MM.1S (cell line): ENCODE data around the gene PRKCE.

ENCODE experiments used
- DNase-seq: peaks from one replicate; pipeline ENCODE4 v3.0.0-alpha.2; 2015
- H2AFZ ChIP-seq: fragments of 300-600 bp; sonication (generic); 2 replicates; pipeline ENCODE4 v1.6.0; 2016; ENCODE audit warnings: antibody characterized with exemption, low read length
- H3F3A ChIP-seq: fragments of 300-600 bp; sonication (generic); 2 replicates; pipeline ENCODE4 v1.6.1; 2016; ENCODE audit warnings: mild to moderate bottlenecking, antibody characterized with exemption, low read length, moderate library complexity, mixed read lengths; ENCODE audit not compliant: insufficient read depth
- H3K27ac ChIP-seq: fragments of 300-600 bp; sonication (generic); 2 replicates; pipeline ENCODE4 v1.5.1; 2016; ENCODE audit warnings: mild to moderate bottlenecking, low read length
- H3K27me3 ChIP-seq: fragments of 300-600 bp; sonication (generic); replicated peaks from 2 replicates; pipeline ENCODE4 v1.6.0; 2016; ENCODE audit warnings: low read length; ENCODE audit not compliant: insufficient read depth
- H3K36me3 ChIP-seq: fragments of 300-600 bp; sonication (generic); replicated peaks from 2 replicates; pipeline ENCODE4 v1.6.1; 2016; ENCODE audit warnings: mild to moderate bottlenecking, low read length, mixed read lengths; ENCODE audit not compliant: insufficient read depth
- H3K4me1 ChIP-seq: fragments of 300-600 bp; sonication (generic); 2 replicates; pipeline ENCODE4 v1.6.1; 2016; ENCODE audit warnings: low read length, mixed read lengths
- H3K4me2 ChIP-seq: fragments of 300-600 bp; sonication (generic); 2 replicates; pipeline ENCODE4 v1.6.0; 2016; ENCODE audit warnings: low read depth, low read length
- H3K4me3 ChIP-seq: fragments of 300-600 bp; sonication (generic); 2 replicates; pipeline ENCODE4 v1.5.1; 2016; ENCODE audit warnings: low read length, mixed read lengths
- H3K79me2 ChIP-seq: fragments of 300-600 bp; sonication (generic); 2 replicates; pipeline ENCODE4 v1.6.1; 2016; ENCODE audit warnings: mixed run types, low read length, mixed read lengths
- H3K9ac ChIP-seq: fragments of 300-600 bp; sonication (generic); 2 replicates; pipeline ENCODE4 v1.6.1; 2016; ENCODE audit warnings: low read length, mixed read lengths
- H3K9me2 ChIP-seq: fragments of 300-600 bp; sonication (generic); replicated peaks from 2 replicates; pipeline ENCODE4 v1.6.1; 2016; ENCODE audit warnings: mild to moderate bottlenecking, low read length, mixed read lengths; ENCODE audit not compliant: insufficient read depth
- H3K9me3 ChIP-seq: fragments of 300-600 bp; sonication (generic); replicated peaks from 2 replicates; pipeline ENCODE4 v1.6.1; 2016; ENCODE audit warnings: mild to moderate bottlenecking, low read length, mixed read lengths; ENCODE audit not compliant: insufficient read depth
- H4K20me1 ChIP-seq: fragments of 300-600 bp; sonication (generic); 2 replicates; pipeline ENCODE4 v1.6.1; 2016; ENCODE audit warnings: mild to moderate bottlenecking, low read length, moderate library complexity, mixed read lengths; ENCODE audit not compliant: insufficient read depth
- CTCF ChIP-seq: fragments of 300-600 bp; sonication (generic); IDR thresholded peaks from 2 replicates; pipeline ENCODE4 v1.5.1; 2016; ENCODE audit warnings: antibody characterized with exemption, low read length, mixed read lengths
- EZH2 ChIP-seq: fragments of 300-600 bp; sonication (generic); optimal IDR thresholded peaks from 2 replicates; pipeline ENCODE3; 2017; ENCODE audit warnings: low read depth, mild to moderate bottlenecking, antibody characterized with exemption, low read length, mixed read lengths
- EZH2phosphoT487 ChIP-seq: fragments of 300-600 bp; sonication (generic); IDR thresholded peaks from 2 replicates; pipeline ENCODE4 v1.6.1; 2018; ENCODE audit warnings: antibody characterized with exemption, low read length

Gene PRKCE

GRCh38 chr2:46050027-46050426 lies 398.6 kb downstream of the PRKCE start:
- Histone ChIP-seq H3K9me3 (no peaks in the 10 kb centered on the region), H4K20me1 (no peaks in the 10 kb centered on the region), H3K9me2 (no peaks in the 10 kb centered on the region), H3F3A (no peaks in the 10 kb centered on the region), H3K27me3 (no peaks in the 10 kb centered on the region), H3K4me1 (no peaks in the 10 kb centered on the region), H2AFZ (no peak overlapping the region), H3K9ac (no peak overlapping the region), H3K27ac (no peak overlapping the region), H3K79me2 (no peaks in the 10 kb centered on the region), H3K36me3 (no peaks in the 10 kb centered on the region), H3K4me3 (no peak overlapping the region), H3K4me2 (no peak overlapping the region)
- no peak for DNase-seq
- TF ChIP-seq EZH2 (no peak), EZH2phosphoT487 (no peak), CTCF (no peak)

GRCh38 chr2:46050489-46050888 lies 399.0 kb downstream of the PRKCE start:
- Histone ChIP-seq H3K79me2 (no peaks in the 10 kb centered on the region), H3K4me2 (no peak overlapping the region), H3K9ac (no peak overlapping the region), H3K27me3 (no peaks in the 10 kb centered on the region), H3K9me3 (no peaks in the 10 kb centered on the region), H3K36me3 (no peaks in the 10 kb centered on the region), H3K4me3 (no peak overlapping the region), H3F3A (no peaks in the 10 kb centered on the region), H3K9me2 (no peaks in the 10 kb centered on the region), H3K4me1 (no peaks in the 10 kb centered on the region), H3K27ac (no peak overlapping the region), H2AFZ (no peak overlapping the region), H4K20me1 (no peaks in the 10 kb centered on the region)
- TF ChIP-seq CTCF (peak; percentile 15; the same call in 1 of the 2 replicates), EZH2 (no peak), EZH2phosphoT487 (no peak)
- no peak for DNase-seq

GRCh38 chr2:46051085-46051484 lies 399.6 kb downstream of the PRKCE start:
- Histone ChIP-seq H3K36me3 (no peaks in the 10 kb centered on the region), H3K4me2 (no peak overlapping the region), H3K9ac (no peak overlapping the region), H3K4me3 (no peak overlapping the region), H3K9me3 (no peaks in the 10 kb centered on the region), H3K27me3 (no peaks in the 10 kb centered on the region), H4K20me1 (no peaks in the 10 kb centered on the region), H3K79me2 (no peaks in the 10 kb centered on the region), H2AFZ (no peak overlapping the region), H3K4me1 (no peaks in the 10 kb centered on the region), H3F3A (no peaks in the 10 kb centered on the region), H3K9me2 (no peaks in the 10 kb centered on the region), H3K27ac (no peak overlapping the region)
- no peak for DNase-seq
- TF ChIP-seq CTCF (no peak), EZH2 (no peak), EZH2phosphoT487 (no peak)
